Activated T-cell treated with anti-CD3 and anti-CD28 coated beads, Interleukin-2, amount 50 U/mL, for 72 hours (primary cell): ENCODE measurements around the gene SORBS1. TPM values are rescaled to one million over a fixed set of nuclear protein-coding genes. Genes with fewer than 3 reads are reported as not detected.
A peak's percentile ranks its signal among the peaks of the same experiment; 100 is the strongest.

Source experiments
- ATAC-seq, 2 donors: fragments of 150-1000 bp; cut with Tn5 transposase; replicated peaks in 1 of 2; 2 replicates each; pipeline ENCODE4 v1.10.0; 2021; ENCODE audit warnings: moderate library complexity in 2 of 2, mild to moderate bottlenecking in 1 of 2
- DNase-seq, 2 donors: peaks; one replicate each; pipeline ENCODE4 v3.0.0; 2021 to 2022; ENCODE audit warnings: mixed read lengths in 1 of 2
- H3K27ac Mint-ChIP-seq: one replicate; pipeline ENCODE4 v1.8.0; 2022; ENCODE audit warnings: mild to moderate bottlenecking, moderate library complexity, mixed read lengths
- H3K27me3 Mint-ChIP-seq: one replicate; pipeline ENCODE4 v1.8.0; 2022; ENCODE audit warnings: low read depth, mixed read lengths
- H3K36me3 Mint-ChIP-seq, 2 donors: one replicate each; pipeline ENCODE4 v1.8.0; 2022; ENCODE audit warnings: mixed read lengths in 2 of 2, mild to moderate bottlenecking in 1 of 2; ENCODE audit not compliant: insufficient read depth in 2 of 2
- H3K4me1 Mint-ChIP-seq: one replicate; pipeline ENCODE4 v1.8.0; 2022; ENCODE audit warnings: low read depth, mixed read lengths
- H3K4me3 Mint-ChIP-seq, 2 donors: one replicate each; pipeline ENCODE4 v1.8.0; 2022; ENCODE audit warnings: mild to moderate bottlenecking in 2 of 2, mixed read lengths in 2 of 2, moderate library complexity in 2 of 2
- H3K9me3 Mint-ChIP-seq, 2 donors: one replicate each; pipeline ENCODE4 v1.8.0; 2022; ENCODE audit warnings: mixed read lengths in 2 of 2
- total RNA-seq, 2 donors: library from RNA; stranded (reverse); gene quantifications; one replicate each; pipeline ENCODE4 v1.2.3, GENCODE V29; 2022

Gene SORBS1
- total RNA-seq, 2 donors from 2014 or later = 1.2 to 2.4 TPM

GRCh38 chr10:95560278-95561176, 644 bp downstream of the SORBS1 start:
- H3K4me1 Mint-ChIP-seq = peaks cover 20% of the 10 kb centered on the region
- H3K27ac Mint-ChIP-seq = peak overlapping the region; percentile 17
- H3K4me3 Mint-ChIP-seq = peak overlapping the region; percentile 97 to 99
- peaks cover 0 to 1% of the 10 kb centered on the region in 2 donors for H3K36me3 Mint-ChIP-seq
- ATAC-seq (peak; percentile 35 to 44), DNase-seq (peak; percentile 52 to 57)
- H3K27me3 Mint-ChIP-seq = peaks cover 35% of the 10 kb centered on the region
- no peaks in the 10 kb centered on the region for H3K9me3 Mint-ChIP-seq

GRCh38 chr10:95559896-95560277, 1.3 kb downstream of the SORBS1 start:
- peak overlapping the region; percentile 97 to 99 for H3K4me3 Mint-ChIP-seq
- no peak overlapping the region for H3K27ac Mint-ChIP-seq
- peaks cover 0 to 1% of the 10 kb centered on the region in 2 donors for H3K36me3 Mint-ChIP-seq
- ATAC-seq = no peak
- peaks cover 35% of the 10 kb centered on the region for H3K27me3 Mint-ChIP-seq
- DNase-seq = no peak
- peaks cover 20% of the 10 kb centered on the region for H3K4me1 Mint-ChIP-seq
- H3K9me3 Mint-ChIP-seq = no peaks in the 10 kb centered on the region

- Mint-ChIP-seq H3K4me3 (peak overlapping the region; percentile 33 to 65), H3K27ac (no peak overlapping the region), H3K9me3 (no peaks in the 10 kb centered on the region), H3K36me3 (peaks cover 0 to 1% of the 10 kb centered on the region in 2 donors), H3K4me1 (peaks cover 20% of the 10 kb centered on the region), H3K27me3 (peaks cover 35% of the 10 kb centered on the region)
- ATAC-seq = no peak
- no peak for DNase-seq
Measured at GRCh38 chr10:95559471-95559870, 1.7 kb downstream of the SORBS1 start.

GRCh38 chr10:95558593-95559320, 2.4 kb downstream of the SORBS1 start:
- DNase-seq (no peak), ATAC-seq (no peak)
- Mint-ChIP-seq H3K36me3 (peaks cover 0 to 1% of the 10 kb centered on the region in 2 donors), H3K4me1 (peaks cover 20% of the 10 kb centered on the region), H3K9me3 (no peaks in the 10 kb centered on the region), H3K4me3 (no peak overlapping the region), H3K27ac (no peak overlapping the region), H3K27me3 (peaks cover 35% of the 10 kb centered on the region)

GRCh38 chr10:95556994-95557767, 4.0 kb downstream of the SORBS1 start:
- ATAC-seq (no peak), DNase-seq (no peak)
- Mint-ChIP-seq H3K36me3 (peaks cover 0 to 3% of the 10 kb centered on the region in 2 donors), H3K27ac (no peak overlapping the region), H3K9me3 (peaks cover 0 to 2% of the 10 kb centered on the region in 2 donors), H3K4me3 (no peak overlapping the region), H3K4me1 (peaks cover 20% of the 10 kb centered on the region), H3K27me3 (peaks cover 31% of the 10 kb centered on the region)

GRCh38 chr10:95553674-95554073, 7.5 kb downstream of the SORBS1 start:
- Mint-ChIP-seq H3K27ac (no peak overlapping the region), H3K27me3 (peaks cover 27% of the 10 kb centered on the region), H3K4me1 (no peaks in the 10 kb centered on the region), H3K4me3 (no peak overlapping the region), H3K9me3 (peaks cover 0 to 2% of the 10 kb centered on the region in 2 donors), H3K36me3 (peaks cover 0 to 2% of the 10 kb centered on the region in 2 donors)
- DNase-seq (no peak), ATAC-seq (no peak)

- H3K4me1 Mint-ChIP-seq = no peaks in the 10 kb centered on the region
- peaks cover 0 to 2% of the 10 kb centered on the region in 2 donors for H3K9me3 Mint-ChIP-seq
- ATAC-seq = no peak
- H3K36me3 Mint-ChIP-seq = peaks cover 0 to 2% of the 10 kb centered on the region in 2 donors
- H3K4me3 Mint-ChIP-seq = no peak overlapping the region
- no peak for DNase-seq
- H3K27ac Mint-ChIP-seq = no peak overlapping the region
- H3K27me3 Mint-ChIP-seq = peaks cover 18% of the 10 kb centered on the region
Measured at GRCh38 chr10:95552679-95553342, 8.4 kb downstream of the SORBS1 start.

GRCh38 chr10:95550073-95550672, 11.0 kb downstream of the SORBS1 start:
- Mint-ChIP-seq H3K27me3 (peaks cover 16% of the 10 kb centered on the region), H3K27ac (no peak overlapping the region), H3K4me3 (no peak overlapping the region), H3K9me3 (peaks cover 0 to 2% of the 10 kb centered on the region in 2 donors), H3K4me1 (no peaks in the 10 kb centered on the region), H3K36me3 (peaks cover 0 to 2% of the 10 kb centered on the region in 2 donors)
- no peak for ATAC-seq
- no peak for DNase-seq

- Mint-ChIP-seq H3K36me3 (peaks cover 0 to 2% of the 10 kb centered on the region in 2 donors), H3K4me3 (no peak overlapping the region), H3K9me3 (peaks cover 0 to 2% of the 10 kb centered on the region in 2 donors), H3K27me3 (peaks cover 16% of the 10 kb centered on the region), H3K4me1 (no peaks in the 10 kb centered on the region), H3K27ac (no peak overlapping the region)
- ATAC-seq (no peak), DNase-seq (no peak)
Measured at GRCh38 chr10:95547791-95548435, 13.3 kb downstream of the SORBS1 start.

GRCh38 chr10:95547197-95547596, 14.0 kb downstream of the SORBS1 start:
- no peak for DNase-seq
- Mint-ChIP-seq H3K9me3 (no peaks in the 10 kb centered on the region), H3K27ac (no peak overlapping the region), H3K27me3 (peaks cover 19% of the 10 kb centered on the region), H3K36me3 (no peaks in the 10 kb centered on the region), H3K4me1 (no peaks in the 10 kb centered on the region), H3K4me3 (no peak overlapping the region)
- ATAC-seq = no peak

- no peak overlapping the region for H3K27ac Mint-ChIP-seq
- H3K4me1 Mint-ChIP-seq = no peaks in the 10 kb centered on the region
- H3K4me3 Mint-ChIP-seq = no peak overlapping the region
- H3K9me3 Mint-ChIP-seq = no peaks in the 10 kb centered on the region
- DNase-seq (no peak), ATAC-seq (no peak)
- H3K27me3 Mint-ChIP-seq = peaks cover 20% of the 10 kb centered on the region
- H3K36me3 Mint-ChIP-seq = no peaks in the 10 kb centered on the region
Measured at GRCh38 chr10:95545981-95546380, 15.2 kb downstream of the SORBS1 start.
